ENCODE results near the gene ANTKMT.

The ANTKMT gene

DNA sequence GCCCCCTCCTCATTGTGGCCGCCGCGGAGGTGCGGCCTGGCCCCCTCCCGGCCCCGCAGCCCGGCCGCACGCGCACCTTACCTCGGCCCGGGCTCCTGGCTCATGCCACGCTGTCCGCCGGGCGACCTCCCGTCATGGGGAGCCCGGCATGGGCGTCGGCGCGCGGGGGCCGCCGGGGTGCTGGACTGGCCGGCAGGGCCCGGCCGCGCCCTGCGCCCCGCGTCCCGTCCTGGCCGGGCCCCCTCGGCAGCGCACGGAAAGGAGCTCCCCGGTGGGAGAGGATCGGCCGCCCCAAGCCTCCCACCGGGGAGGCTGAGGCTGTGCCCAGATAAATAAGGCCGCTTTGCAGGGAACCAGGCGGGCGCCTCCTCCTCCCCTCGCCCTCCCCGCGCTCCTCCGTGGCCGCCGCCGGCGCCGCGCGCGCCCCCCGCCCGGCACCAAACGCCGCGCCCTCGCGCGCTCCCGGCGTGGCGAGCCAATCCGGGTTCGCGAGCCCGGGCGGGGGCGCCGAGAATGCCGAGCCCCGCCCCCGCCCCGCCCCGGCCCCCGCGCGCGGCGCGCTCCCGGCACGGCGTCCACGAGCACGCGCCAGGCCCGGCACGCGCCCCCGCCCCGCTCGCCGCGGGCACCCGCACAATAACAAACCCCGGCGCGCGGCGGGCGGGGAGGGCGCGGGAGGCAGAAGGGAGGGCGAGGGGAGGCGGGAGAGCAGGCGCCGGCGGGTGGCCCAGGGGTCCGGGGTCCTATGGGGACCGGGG lies 15.3 kb upstream of the ANTKMT start, which contains the start of gene FBXL16:
FBXL16 (minus strand) TSS at position 371 of the 758 bp plus-strand sequence. CDS start 8,396 bp downstream, outside the sequence.
- no peak within 1 kb of the TSS for H2BK120ac ChIP-seq (ENCODE audit: insufficient read depth, low read length, poor library complexity)
- no peak within 1 kb of the TSS for H3K18ac ChIP-seq (ENCODE audit: low read length)
- no peaks in the 10 kb centered on the region for H3K79me2 ChIP-seq (ENCODE audit: control insufficient read depth, insufficient read depth, low read length, poor library complexity)
- H2AK5ac ChIP-seq (ENCODE audit: low read length): no peak within 1 kb of the TSS
- WGBS (ENCODE audit: extremely low coverage, insufficient coverage, insufficient read length): no CpG with 5 or more reads among the region's 115 CpGs
- H3K9me3 ChIP-seq (ENCODE audit: insufficient read depth, low read depth, low read length): peaks cover 7% of the 10 kb centered on the region
- no peaks in the 10 kb centered on the region for H3K36me3 ChIP-seq (ENCODE audit: control insufficient read depth in 1 of 2, insufficient read depth in 2 of 2, low read length in 2 of 2)
- H3K4me3 ChIP-seq (ENCODE audit: low read depth, low read length): no peak within 1 kb of the TSS
- no peak within 1 kb of the TSS for H3K14ac ChIP-seq (ENCODE audit: low read length)
- no peak within 1 kb of the TSS for H4K12ac ChIP-seq (ENCODE audit: low read depth, low read length)
- no peak within 1 kb of the TSS for H4K91ac ChIP-seq (ENCODE audit: low read depth, low read length)
- H3K27ac ChIP-seq (ENCODE audit: low read depth, low read length): no peak within 1 kb of the TSS
- no peak within 1 kb of the TSS for H4K8ac ChIP-seq (ENCODE audit: low read depth, low read length)
- peaks cover 0 to 2% of the 10 kb centered on the region in 2 experiments for H3K4me1 ChIP-seq (ENCODE audit: control insufficient read depth in 1 of 2, insufficient read depth in 2 of 2, low read length in 2 of 2)
- H2BK12ac ChIP-seq (ENCODE audit: low read length): no peak within 1 kb of the TSS
- H2BK5ac ChIP-seq (ENCODE audit: low read depth, low read length, poor library complexity): no peak within 1 kb of the TSS
- no peak within 1 kb of the TSS for H3K9ac ChIP-seq (ENCODE audit: low read length)
- peaks cover 48% of the 10 kb centered on the region for H3K27me3 ChIP-seq (ENCODE audit: insufficient read depth, low read length)
- no peak for DNase-seq
- H3K23ac ChIP-seq (ENCODE audit: low read length): no peak within 1 kb of the TSS
- H2AFZ ChIP-seq (ENCODE audit: insufficient read depth, low read length, poor library complexity): no peak within 1 kb of the TSS
- H3K79me1 ChIP-seq (ENCODE audit: low read length): no peaks in the 10 kb centered on the region
- H3K4ac ChIP-seq (ENCODE audit: low read depth, low read length): no peak within 1 kb of the TSS
- peak within 1 kb of the TSS; percentile 32 for H3K4me2 ChIP-seq (ENCODE audit: low read length)

GRCh38 chr16:706189-707061 lies 14.5 kb upstream of the ANTKMT start:
- no peaks in the 10 kb centered on the region for H3K36me3 ChIP-seq (ENCODE audit: control insufficient read depth in 1 of 2, insufficient read depth in 2 of 2, low read length in 2 of 2)
- H3K79me1 ChIP-seq (ENCODE audit: low read length): no peaks in the 10 kb centered on the region
- no peak overlapping the region for H4K8ac ChIP-seq (ENCODE audit: low read depth, low read length)
- no peak overlapping the region for H2BK120ac ChIP-seq (ENCODE audit: insufficient read depth, low read length, poor library complexity)
- no peak overlapping the region for H3K4ac ChIP-seq (ENCODE audit: low read depth, low read length)
- H2AFZ ChIP-seq (ENCODE audit: insufficient read depth, low read length, poor library complexity): no peak overlapping the region
- H4K91ac ChIP-seq (ENCODE audit: low read depth, low read length): no peak overlapping the region
- H2BK12ac ChIP-seq (ENCODE audit: low read length): no peak overlapping the region
- no peak overlapping the region for H3K27ac ChIP-seq (ENCODE audit: low read depth, low read length)
- H3K18ac ChIP-seq (ENCODE audit: low read length): no peak overlapping the region
- H2AK5ac ChIP-seq (ENCODE audit: low read length): no peak overlapping the region
- H3K9me3 ChIP-seq (ENCODE audit: insufficient read depth, low read depth, low read length): peaks cover 7% of the 10 kb centered on the region
- WGBS (ENCODE audit: extremely low coverage, insufficient coverage, insufficient read length): no CpG with 5 or more reads among the region's 49 CpGs
- peaks cover 0 to 2% of the 10 kb centered on the region in 2 experiments for H3K4me1 ChIP-seq (ENCODE audit: control insufficient read depth in 1 of 2, insufficient read depth in 2 of 2, low read length in 2 of 2)
- H3K4me2 ChIP-seq (ENCODE audit: low read length): no peak overlapping the region
- no peak overlapping the region for H3K9ac ChIP-seq (ENCODE audit: low read length)
- no peak overlapping the region for H2BK5ac ChIP-seq (ENCODE audit: low read depth, low read length, poor library complexity)
- no peak overlapping the region for H3K14ac ChIP-seq (ENCODE audit: low read length)
- no peaks in the 10 kb centered on the region for H3K79me2 ChIP-seq (ENCODE audit: control insufficient read depth, insufficient read depth, low read length, poor library complexity)
- DNase-seq: no peak
- no peak overlapping the region for H3K23ac ChIP-seq (ENCODE audit: low read length)
- peaks cover 41% of the 10 kb centered on the region for H3K27me3 ChIP-seq (ENCODE audit: insufficient read depth, low read length)
- no peak overlapping the region for H3K4me3 ChIP-seq (ENCODE audit: low read depth, low read length)
- H4K12ac ChIP-seq (ENCODE audit: low read depth, low read length): no peak overlapping the region

- H3K18ac ChIP-seq (ENCODE audit: low read length): no peak overlapping the region
- no peak overlapping the region for H3K4me2 ChIP-seq (ENCODE audit: low read length)
- H4K8ac ChIP-seq (ENCODE audit: low read depth, low read length): no peak overlapping the region
- no peak overlapping the region for H2BK120ac ChIP-seq (ENCODE audit: insufficient read depth, low read length, poor library complexity)
- no peak overlapping the region for H2BK5ac ChIP-seq (ENCODE audit: low read depth, low read length, poor library complexity)
- H3K79me2 ChIP-seq (ENCODE audit: control insufficient read depth, insufficient read depth, low read length, poor library complexity): no peaks in the 10 kb centered on the region
- H3K14ac ChIP-seq (ENCODE audit: low read length): no peak overlapping the region
- H2AK5ac ChIP-seq (ENCODE audit: low read length): no peak overlapping the region
- H3K4me3 ChIP-seq (ENCODE audit: low read depth, low read length): no peak overlapping the region
- no CpG with 5 or more reads among the region's 14 CpGs for WGBS (ENCODE audit: extremely low coverage, insufficient coverage, insufficient read length)
- no peak overlapping the region for H4K12ac ChIP-seq (ENCODE audit: low read depth, low read length)
- H3K27ac ChIP-seq (ENCODE audit: low read depth, low read length): no peak overlapping the region
- H2BK12ac ChIP-seq (ENCODE audit: low read length): no peak overlapping the region
- H3K36me3 ChIP-seq (ENCODE audit: control insufficient read depth in 1 of 2, insufficient read depth in 2 of 2, low read length in 2 of 2): no peaks in the 10 kb centered on the region
- H3K27me3 ChIP-seq (ENCODE audit: insufficient read depth, low read length): peaks cover 34% of the 10 kb centered on the region
- H3K23ac ChIP-seq (ENCODE audit: low read length): no peak overlapping the region
- H4K91ac ChIP-seq (ENCODE audit: low read depth, low read length): no peak overlapping the region
- H3K9ac ChIP-seq (ENCODE audit: low read length): no peak overlapping the region
- DNase-seq: no peak
- no peaks in the 10 kb centered on the region for H3K79me1 ChIP-seq (ENCODE audit: low read length)
- peaks cover 7% of the 10 kb centered on the region for H3K9me3 ChIP-seq (ENCODE audit: insufficient read depth, low read depth, low read length)
- peaks cover 0 to 2% of the 10 kb centered on the region in 2 experiments for H3K4me1 ChIP-seq (ENCODE audit: control insufficient read depth in 1 of 2, insufficient read depth in 2 of 2, low read length in 2 of 2)
- no peak overlapping the region for H2AFZ ChIP-seq (ENCODE audit: insufficient read depth, low read length, poor library complexity)
- no peak overlapping the region for H3K4ac ChIP-seq (ENCODE audit: low read depth, low read length)
These were observed 13.8 kb upstream of the ANTKMT start for GRCh38 chr16:707062-707538.

- Histone ChIP-seq H3K36me3 (ENCODE audit: control insufficient read depth in 1 of 2, insufficient read depth in 2 of 2, low read length in 2 of 2) (no peaks in the 10 kb centered on the region), H4K8ac (ENCODE audit: low read depth, low read length) (no peak overlapping the region), H3K4me1 (ENCODE audit: control insufficient read depth in 1 of 2, insufficient read depth in 2 of 2, low read length in 2 of 2) (peaks cover 0 to 2% of the 10 kb centered on the region in 2 experiments), H3K27me3 (ENCODE audit: insufficient read depth, low read length) (peaks cover 33% of the 10 kb centered on the region), H3K18ac (ENCODE audit: low read length) (no peak overlapping the region), H2BK120ac (ENCODE audit: insufficient read depth, low read length, poor library complexity) (no peak overlapping the region), H4K12ac (ENCODE audit: low read depth, low read length) (no peak overlapping the region), H3K23ac (ENCODE audit: low read length) (no peak overlapping the region), H3K79me1 (ENCODE audit: low read length) (no peaks in the 10 kb centered on the region), H3K9ac (ENCODE audit: low read length) (no peak overlapping the region), H2AFZ (ENCODE audit: insufficient read depth, low read length, poor library complexity) (no peak overlapping the region), H2AK5ac (ENCODE audit: low read length) (no peak overlapping the region), H3K9me3 (ENCODE audit: insufficient read depth, low read depth, low read length) (peaks cover 7% of the 10 kb centered on the region), H2BK12ac (ENCODE audit: low read length) (no peak overlapping the region), H3K27ac (ENCODE audit: low read depth, low read length) (no peak overlapping the region), H3K14ac (ENCODE audit: low read length) (no peak overlapping the region), H2BK5ac (ENCODE audit: low read depth, low read length, poor library complexity) (no peak overlapping the region), H3K4ac (ENCODE audit: low read depth, low read length) (no peak overlapping the region), H4K91ac (ENCODE audit: low read depth, low read length) (no peak overlapping the region), H3K4me2 (ENCODE audit: low read length) (no peak overlapping the region), H3K4me3 (ENCODE audit: low read depth, low read length) (no peak overlapping the region), H3K79me2 (ENCODE audit: control insufficient read depth, insufficient read depth, low read length, poor library complexity) (no peaks in the 10 kb centered on the region)
- no CpG with 5 or more reads among the region's 3 CpGs for WGBS (ENCODE audit: extremely low coverage, insufficient coverage, insufficient read length)
- DNase-seq: no peak
These were observed 12.9 kb upstream of the ANTKMT start for GRCh38 chr16:708019-708418.
